DND-41 (cell line): ENCODE measurements around the gene LRRC59.

Experiments
- CTCF ChIP-seq: IDR thresholded peaks from 2 replicates; pipeline ENCODE4 v1.5.1; 2012; ENCODE audit warnings: borderline replicate concordance, low read length, moderate library complexity, mild to moderate bottlenecking; ENCODE audit not compliant: poor library complexity, severe bottlenecking; ENCODE audit errors: extremely low read depth
- EZH2 ChIP-seq: IDR thresholded peaks from 3 replicates; pipeline ENCODE4 v1.6.1; 2012; ENCODE audit warnings: borderline replicate concordance, low read depth, mild to moderate bottlenecking, moderate library complexity, low read length, inconsistent platforms; ENCODE audit not compliant: severe bottlenecking

GRCh38 chr17:50394711-50395110, 2.6 kb downstream of the LRRC59 start:
- no peak for TF ChIP-seq EZH2
- no peak for TF ChIP-seq CTCF
